PC-3 (cell line): Measurements from ENCODE around the gene RPS15A.
"Not testable (repeated sequence)": the region's sequence is repeated elsewhere in the genome, so short reads cannot be mapped to it uniquely, and the experiment has no call there.

Experiments used
- CTCF ChIP-seq: fragments of 300-600 bp; sonication (generic); conservative IDR thresholded peaks from 2 replicates; pipeline ENCODE4 v1.5.1; 2017; ENCODE audit warnings: antibody characterized with exemption, low read depth, mild to moderate bottlenecking, low read length
- EZH2phosphoT487 ChIP-seq: fragments of 300-600 bp; sonication (generic); IDR thresholded peaks from 2 replicates; pipeline ENCODE4 v1.6.1; 2018; ENCODE audit warnings: mild to moderate bottlenecking, antibody characterized with exemption, low read length, borderline replicate concordance

- not testable (repeated sequence) for TF ChIP-seq CTCF, EZH2phosphoT487
These were observed 50.1 kb downstream of the RPS15A start for GRCh38 chr16:18740027-18740426.
